ENCODE results near the gene LRRC27.

DNA sequence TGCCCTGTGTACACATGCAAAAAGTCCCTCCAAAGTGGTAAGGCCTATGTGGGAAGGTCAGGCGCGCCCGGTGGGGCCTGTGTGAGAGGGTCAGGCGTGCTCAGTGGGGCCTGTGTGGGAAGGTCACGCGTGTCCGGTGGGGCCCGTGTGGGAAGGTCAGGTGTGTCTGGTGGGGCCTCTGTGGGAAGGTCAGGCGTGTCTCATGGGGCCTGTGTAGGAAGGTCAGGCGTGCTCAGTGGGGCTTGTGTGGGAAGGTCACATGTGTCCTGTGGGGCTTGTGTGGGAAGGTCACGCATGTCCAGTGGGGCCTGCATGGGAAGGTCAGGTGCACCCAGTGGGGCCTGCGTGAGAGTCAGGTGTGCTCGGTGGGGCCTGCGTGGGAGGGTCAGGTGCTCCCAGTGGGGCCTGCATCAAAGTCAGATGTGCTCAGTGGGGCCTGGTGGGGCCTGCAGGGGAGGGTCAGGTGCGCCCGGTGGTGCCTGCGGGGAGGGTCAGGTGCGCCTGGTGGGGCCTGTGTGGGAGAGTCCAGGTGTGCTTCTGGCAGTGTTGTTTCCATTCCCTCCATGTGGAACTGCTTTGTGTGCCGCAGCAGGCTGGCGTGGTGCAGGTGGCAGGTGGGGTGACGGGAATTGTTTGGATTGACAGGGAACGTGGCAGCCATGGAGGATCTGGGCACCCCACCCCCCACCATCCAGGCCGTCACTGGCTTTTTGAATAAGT, 15.4 kb downstream of the LRRC27 start:
- TF ChIP-seq, protein P1, sequence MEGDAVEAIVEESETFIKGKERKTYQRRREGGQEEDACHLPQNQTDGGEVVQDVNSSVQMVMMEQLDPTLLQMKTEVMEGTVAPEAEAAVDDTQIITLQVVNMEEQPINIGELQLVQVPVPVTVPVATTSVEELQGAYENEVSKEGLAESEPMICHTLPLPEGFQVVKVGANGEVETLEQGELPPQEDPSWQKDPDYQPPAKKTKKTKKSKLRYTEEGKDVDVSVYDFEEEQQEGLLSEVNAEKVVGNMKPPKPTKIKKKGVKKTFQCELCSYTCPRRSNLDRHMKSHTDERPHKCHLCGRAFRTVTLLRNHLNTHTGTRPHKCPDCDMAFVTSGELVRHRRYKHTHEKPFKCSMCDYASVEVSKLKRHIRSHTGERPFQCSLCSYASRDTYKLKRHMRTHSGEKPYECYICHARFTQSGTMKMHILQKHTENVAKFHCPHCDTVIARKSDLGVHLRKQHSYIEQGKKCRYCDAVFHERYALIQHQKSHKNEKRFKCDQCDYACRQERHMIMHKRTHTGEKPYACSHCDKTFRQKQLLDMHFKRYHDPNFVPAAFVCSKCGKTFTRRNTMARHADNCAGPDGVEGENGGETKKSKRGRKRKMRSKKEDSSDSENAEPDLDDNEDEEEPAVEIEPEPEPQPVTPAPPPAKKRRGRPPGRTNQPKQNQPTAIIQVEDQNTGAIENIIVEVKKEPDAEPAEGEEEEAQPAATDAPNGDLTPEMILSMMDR (IDR thresholded peaks at IDR 0.05): no peak
- TF ChIP-seq POLR2A (IDR thresholded peaks at IDR 0.05): no peak
